A549 (cell line): ENCODE results near the gene COPB1. TPM values are rescaled to one million over a fixed set of nuclear protein-coding genes. Genes with fewer than 3 reads are reported as not detected.
A peak's percentile ranks its signal among the peaks of the same experiment; 100 is the strongest.

Source experiments
- CBX8 ChIP-seq: fragments of 200-600 bp; sonication (generic); IDR thresholded peaks from 2 replicates; pipeline ENCODE4 v1.6.1; 2016
- CHD2 ChIP-seq: fragments of 150-350 bp; IDR thresholded peaks from 2 replicates; pipeline ENCODE4 v1.6.1; 2014; ENCODE audit warnings: low read length; ENCODE audit not compliant: partially characterized antibody
- CHD4 ChIP-seq: fragments of 200-600 bp; sonication (generic); IDR thresholded peaks from 2 replicates; pipeline ENCODE4 v1.6.1; 2016; ENCODE audit warnings: antibody characterized with exemption, mild to moderate bottlenecking, borderline replicate concordance
- E2F6 ChIP-seq: IDR thresholded peaks from 2 replicates; pipeline ENCODE4 v1.6.1; 2012; ENCODE audit warnings: low read depth, borderline replicate concordance
- EHF ChIP-seq: fragments of 250-450 bp; sonication (Bioruptor Pico); IDR thresholded peaks from 2 replicates; pipeline ENCODE4 v1.5.0; 2020; ENCODE audit warnings: mild to moderate bottlenecking
- FOSB ChIP-seq: fragments of 250-450 bp; sonication (Bioruptor Pico); IDR thresholded peaks from 2 replicates; pipeline ENCODE4 v1.5.0; 2020; ENCODE audit warnings: mild to moderate bottlenecking, moderate library complexity
- FOSL2 ChIP-seq, 2 experiments: fragments of 450-650 bp in 1 of 2; fragments of >200 bp in 1 of 2; sonication (Bioruptor Twin) in 1 of 2; formaldehyde crosslinking; IDR thresholded peaks; 2 replicates each; pipeline versions ENCODE4 v1.5.0 to v1.6.1; 2016 to 2020; ENCODE audit warnings: mild to moderate bottlenecking in 1 of 2, moderate library complexity in 1 of 2
- HDAC2 ChIP-seq: fragments of 200-600 bp; sonication (generic); IDR thresholded peaks from 2 replicates; pipeline ENCODE4 v1.6.1; 2016
- HOXA7 ChIP-seq: fragments of 250-450 bp; sonication (Bioruptor Pico); IDR thresholded peaks from 2 replicates; pipeline ENCODE4 v1.5.0; 2020; ENCODE audit warnings: mild to moderate bottlenecking, moderate library complexity
- HOXB13 ChIP-seq: fragments of 250-450 bp; sonication (Bioruptor Pico); IDR thresholded peaks from 2 replicates; pipeline ENCODE4 v1.5.0; 2020; ENCODE audit warnings: low read depth, mild to moderate bottlenecking, moderate library complexity
- HOXB5 ChIP-seq: fragments of 250-450 bp; sonication (Bioruptor Pico); IDR thresholded peaks from 2 replicates; pipeline ENCODE4 v1.5.0; 2020; ENCODE audit warnings: mild to moderate bottlenecking, moderate library complexity
- JUNB ChIP-seq: fragments of >200 bp; sonication (Bioruptor Twin); formaldehyde crosslinking; IDR thresholded peaks from 2 replicates; pipeline ENCODE4 v1.6.1; 2016
- MYC ChIP-seq: IDR thresholded peaks from 2 replicates; pipeline ENCODE4 v1.6.1; 2012; ENCODE audit warnings: mild to moderate bottlenecking, inconsistent platforms, low read length, improper control_type of control experiment, borderline replicate concordance
- PBX3 ChIP-seq: IDR thresholded peaks from 2 replicates; pipeline ENCODE4 v1.6.1; 2012
- POLR2A ChIP-seq: IDR thresholded peaks from 2 replicates; pipeline ENCODE4 v1.6.1; 2012; ENCODE audit warnings: mild to moderate bottlenecking, low read length
- POLR2AphosphoS2 ChIP-seq: conservative IDR thresholded peaks from 2 replicates; pipeline ENCODE4 v1.6.1; 2012; ENCODE audit warnings: low read length, improper control_type of control experiment, inconsistent platforms
- RCOR1 ChIP-seq: fragments of 150-350 bp; IDR thresholded peaks from 2 replicates; pipeline ENCODE4 v1.6.1; 2014; ENCODE audit warnings: antibody characterized with exemption, low read length, low read depth
- REST ChIP-seq: fragments of 200-600 bp; sonication (generic); IDR thresholded peaks from 2 replicates; pipeline ENCODE4 v1.6.1; 2016; ENCODE audit warnings: antibody characterized with exemption, mild to moderate bottlenecking, moderate library complexity
- RFX5 ChIP-seq: fragments of 450-650 bp; IDR thresholded peaks from 2 replicates; pipeline ENCODE4 v1.7.1; 2014; ENCODE audit warnings: antibody characterized with exemption, mild to moderate bottlenecking, moderate library complexity
- RNF2 ChIP-seq: fragments of 200-600 bp; sonication (generic); IDR thresholded peaks from 2 replicates; pipeline ENCODE4 v1.6.1; 2016; ENCODE audit warnings: low read depth, mild to moderate bottlenecking, antibody characterized with exemption, moderate library complexity, borderline replicate concordance
- SMC3 ChIP-seq: fragments of >200 bp; sonication (Bioruptor Twin); formaldehyde crosslinking; IDR thresholded peaks from 3 replicates; pipeline ENCODE4 v1.6.1; 2018; ENCODE audit warnings: inconsistent platforms
- TFCP2L1 ChIP-seq: fragments of 250-450 bp; sonication (Bioruptor Pico); IDR thresholded peaks from 2 replicates; pipeline ENCODE4 v1.5.0; 2021; ENCODE audit warnings: mild to moderate bottlenecking
- polyA plus RNA-seq, 4 experiments: library from polyadenylated mRNA; depleted of rRNA in 3 of 4; stranded (reverse); fragments of >200 nt; fragmentation: RNase III in 1 of 4; extraction: RNeasy Plus Mini Kit Qiagen cat#74134 plus additional on column Dnase treatment in 1 of 4; gene quantifications; 2 replicates in 3 of 4; 3 replicates in 1 of 4; pipeline ENCODE4 v1.2.3, GENCODE V29; 2011 to 2017
- TF ChIP-seq, protein P1 (sequence below): fragments of >200 bp; sonication (Bioruptor Twin); formaldehyde crosslinking; IDR thresholded peaks from 3 replicates; pipeline ENCODE4 v1.6.1; 2016
- TF ChIP-seq, protein P2 (sequence below): fragments of 250-450 bp; sonication (Bioruptor Pico); IDR thresholded peaks from 2 replicates; pipeline ENCODE4 v1.5.0; 2020; ENCODE audit warnings: low read depth, mild to moderate bottlenecking, moderate library complexity

The COPB1 gene
- polyA plus RNA-seq, 2 of the 4 experiments (the other 2 are of a cell fraction), result 128 to 232 TPM

GRCh38 chr11:14499560-14500180 lies at the start of gene COPB1 (continued):
- TF ChIP-seq RFX5 (no peak), SMC3 (no peak), JUNB (no peak), TFCP2L1 (CRISPR knock-in tag) (no peak), REST (no peak), RNF2 (no peak), FOSL2 (IDR thresholded peaks at IDR 0.05) (no peak), FOSL2 (CRISPR knock-in tag; IDR thresholded peaks at IDR 0.05) (peak; percentile 20; the same call in 1 of the 2 replicates), POLR2AphosphoS2 (peak; percentile 88), EHF (CRISPR knock-in tag) (no peak), E2F6 (no peak), POLR2A (peak; percentile 89), PBX3 (peak; percentile 47; the same call in 1 of the 2 replicates), MYC (no peak), CHD2 (no peak), HDAC2 (no peak), CBX8 (no peak), FOSB (CRISPR knock-in tag) (no peak), HOXA7 (0 out of 2 replicates have a peak, but pooled peaks have one; percentile 21), HOXB13 (CRISPR knock-in tag) (no peak), CHD4 (no peak), RCOR1 (no peak), HOXB5 (CRISPR knock-in tag) (0 out of 2 replicates have a peak, but pooled peaks have one; percentile 50)
- TF ChIP-seq, protein P1, sequence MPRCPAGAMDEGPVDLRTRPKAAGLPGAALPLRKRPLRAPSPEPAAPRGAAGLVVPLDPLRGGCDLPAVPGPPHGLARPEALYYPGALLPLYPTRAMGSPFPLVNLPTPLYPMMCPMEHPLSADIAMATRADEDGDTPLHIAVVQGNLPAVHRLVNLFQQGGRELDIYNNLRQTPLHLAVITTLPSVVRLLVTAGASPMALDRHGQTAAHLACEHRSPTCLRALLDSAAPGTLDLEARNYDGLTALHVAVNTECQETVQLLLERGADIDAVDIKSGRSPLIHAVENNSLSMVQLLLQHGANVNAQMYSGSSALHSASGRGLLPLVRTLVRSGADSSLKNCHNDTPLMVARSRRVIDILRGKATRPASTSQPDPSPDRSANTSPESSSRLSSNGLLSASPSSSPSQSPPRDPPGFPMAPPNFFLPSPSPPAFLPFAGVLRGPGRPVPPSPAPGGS, result 0 out of 3 replicates have a peak, but pooled peaks have one; percentile 41
- TF ChIP-seq, protein P2, sequence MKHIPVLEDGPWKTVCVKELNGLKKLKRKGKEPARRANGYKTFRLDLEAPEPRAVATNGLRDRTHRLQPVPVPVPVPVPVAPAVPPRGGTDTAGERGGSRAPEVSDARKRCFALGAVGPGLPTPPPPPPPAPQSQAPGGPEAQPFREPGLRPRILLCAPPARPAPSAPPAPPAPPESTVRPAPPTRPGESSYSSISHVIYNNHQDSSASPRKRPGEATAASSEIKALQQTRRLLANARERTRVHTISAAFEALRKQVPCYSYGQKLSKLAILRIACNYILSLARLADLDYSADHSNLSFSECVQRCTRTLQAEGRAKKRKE (CRISPR knock-in tag), result no peak
- TF ChIP-seq, all 56 proteins: peak for 12
